PC-3 (cell line): Measurements from ENCODE around the gene SKIDA1.
"Not testable (repeated sequence)": the region's sequence is repeated elsewhere in the genome, so short reads cannot be mapped to it uniquely, and the experiment has no call there.

Source experiments
- EZH2 ChIP-seq: fragments of 300-600 bp; sonication (generic); IDR thresholded peaks from one replicate; pipeline ENCODE4 v1.6.1; 2017; ENCODE audit warnings: antibody characterized with exemption, mild to moderate bottlenecking, low read length; ENCODE audit not compliant: unreplicated experiment
- EZH2phosphoT487 ChIP-seq: fragments of 300-600 bp; sonication (generic); IDR thresholded peaks from 2 replicates; pipeline ENCODE4 v1.6.1; 2018; ENCODE audit warnings: mild to moderate bottlenecking, antibody characterized with exemption, low read length, borderline replicate concordance
- TF ChIP-seq, protein P1 (sequence below): fragments of 300-600 bp; sonication (generic); conservative IDR thresholded peaks from 2 replicates; pipeline ENCODE4 v1.5.1; 2017; ENCODE audit warnings: antibody characterized with exemption, low read depth, mild to moderate bottlenecking, low read length

DNA sequence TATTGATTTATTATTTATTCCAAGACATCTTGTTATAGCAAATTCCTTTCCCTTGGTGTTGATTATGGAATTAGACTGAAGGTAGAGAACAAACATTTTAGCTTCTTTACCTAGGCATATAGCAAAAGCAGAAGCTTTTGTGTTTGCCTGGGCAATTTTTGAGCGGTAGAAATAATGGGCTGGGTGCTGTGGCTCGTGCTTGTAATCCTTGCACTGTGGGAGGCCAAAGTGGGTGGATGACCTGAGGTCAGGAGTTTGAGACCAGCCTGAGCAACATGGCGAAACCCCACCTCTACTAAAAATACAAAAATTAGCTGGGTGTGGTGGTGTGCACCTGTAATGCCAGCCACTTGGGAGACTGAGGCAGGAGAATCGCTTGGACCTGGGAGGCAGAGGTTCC lies 15.2 kb upstream of the SKIDA1 start:
- TF ChIP-seq, protein P1, sequence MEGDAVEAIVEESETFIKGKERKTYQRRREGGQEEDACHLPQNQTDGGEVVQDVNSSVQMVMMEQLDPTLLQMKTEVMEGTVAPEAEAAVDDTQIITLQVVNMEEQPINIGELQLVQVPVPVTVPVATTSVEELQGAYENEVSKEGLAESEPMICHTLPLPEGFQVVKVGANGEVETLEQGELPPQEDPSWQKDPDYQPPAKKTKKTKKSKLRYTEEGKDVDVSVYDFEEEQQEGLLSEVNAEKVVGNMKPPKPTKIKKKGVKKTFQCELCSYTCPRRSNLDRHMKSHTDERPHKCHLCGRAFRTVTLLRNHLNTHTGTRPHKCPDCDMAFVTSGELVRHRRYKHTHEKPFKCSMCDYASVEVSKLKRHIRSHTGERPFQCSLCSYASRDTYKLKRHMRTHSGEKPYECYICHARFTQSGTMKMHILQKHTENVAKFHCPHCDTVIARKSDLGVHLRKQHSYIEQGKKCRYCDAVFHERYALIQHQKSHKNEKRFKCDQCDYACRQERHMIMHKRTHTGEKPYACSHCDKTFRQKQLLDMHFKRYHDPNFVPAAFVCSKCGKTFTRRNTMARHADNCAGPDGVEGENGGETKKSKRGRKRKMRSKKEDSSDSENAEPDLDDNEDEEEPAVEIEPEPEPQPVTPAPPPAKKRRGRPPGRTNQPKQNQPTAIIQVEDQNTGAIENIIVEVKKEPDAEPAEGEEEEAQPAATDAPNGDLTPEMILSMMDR: not testable (repeated sequence)
- not testable (repeated sequence) for TF ChIP-seq EZH2, EZH2phosphoT487
